GM11168 (cell line): ENCODE results near the gene SPOCK2.
"Not testable (repeated sequence)": the region's sequence is repeated elsewhere in the genome, so short reads cannot be mapped to it uniquely, and the experiment has no call there.

ENCODE experiments used
- in situ Hi-C: fragments of 300-500 bp; cut with MboI; formaldehyde crosslinking; loops from one replicate; pipeline ENCODE4 v1.12.0; 2022; ENCODE audit warnings: low sequenced_read_pairs; ENCODE audit not compliant: unreplicated experiment

The SPOCK2 gene, protein sequence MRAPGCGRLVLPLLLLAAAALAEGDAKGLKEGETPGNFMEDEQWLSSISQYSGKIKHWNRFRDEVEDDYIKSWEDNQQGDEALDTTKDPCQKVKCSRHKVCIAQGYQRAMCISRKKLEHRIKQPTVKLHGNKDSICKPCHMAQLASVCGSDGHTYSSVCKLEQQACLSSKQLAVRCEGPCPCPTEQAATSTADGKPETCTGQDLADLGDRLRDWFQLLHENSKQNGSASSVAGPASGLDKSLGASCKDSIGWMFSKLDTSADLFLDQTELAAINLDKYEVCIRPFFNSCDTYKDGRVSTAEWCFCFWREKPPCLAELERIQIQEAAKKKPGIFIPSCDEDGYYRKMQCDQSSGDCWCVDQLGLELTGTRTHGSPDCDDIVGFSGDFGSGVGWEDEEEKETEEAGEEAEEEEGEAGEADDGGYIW

DNA sequence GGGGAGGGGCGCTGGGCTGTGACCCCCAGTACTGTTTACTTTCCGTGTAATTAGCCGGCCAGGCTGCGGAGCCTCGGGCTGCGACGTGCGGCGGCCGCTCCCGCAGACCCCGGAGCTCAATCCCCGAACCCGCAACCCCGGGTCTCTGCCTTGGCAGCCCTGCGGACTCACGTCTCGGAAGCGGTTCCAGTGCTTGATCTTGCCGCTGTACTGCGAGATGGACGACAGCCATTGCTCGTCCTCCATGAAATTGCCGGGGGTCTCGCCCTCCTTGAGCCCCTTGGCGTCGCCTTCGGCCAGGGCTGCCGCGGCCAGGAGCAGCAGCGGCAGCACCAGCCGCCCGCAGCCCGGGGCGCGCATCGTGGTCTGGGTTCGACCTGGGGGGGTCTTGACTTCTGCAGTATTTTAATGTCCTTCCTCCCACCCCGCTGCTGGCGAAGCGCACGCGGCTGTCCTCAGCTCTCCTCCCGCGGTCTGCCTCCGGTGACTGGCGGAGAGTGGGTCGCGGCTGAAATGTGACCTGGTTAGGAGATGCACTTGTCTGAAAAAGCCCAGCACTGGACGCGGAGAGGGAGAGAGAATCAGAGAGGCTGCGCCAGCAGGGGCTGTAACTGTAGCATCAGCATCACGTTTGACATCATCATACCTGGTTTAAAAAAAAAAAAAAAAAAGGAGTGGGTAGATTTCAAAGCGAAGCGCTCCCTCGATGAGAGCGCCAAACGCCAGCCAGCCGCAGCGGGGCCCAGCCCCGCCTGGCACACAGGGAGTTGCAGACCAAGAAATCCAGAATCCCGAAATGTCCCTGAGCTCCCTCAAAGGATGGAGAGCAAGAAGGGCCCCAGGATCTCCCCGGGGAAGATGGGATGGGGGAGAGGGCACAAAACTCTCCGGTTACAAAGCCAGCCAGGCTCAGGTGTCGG is at the start of gene SPOCK2:
TSS of gene SPOCK2 (minus strand) at position 583 of the 920 bp plus-strand sequence. CDS start at position 360, 223 bp downstream.
- in situ Hi-C loops = no loop called here

DNA sequence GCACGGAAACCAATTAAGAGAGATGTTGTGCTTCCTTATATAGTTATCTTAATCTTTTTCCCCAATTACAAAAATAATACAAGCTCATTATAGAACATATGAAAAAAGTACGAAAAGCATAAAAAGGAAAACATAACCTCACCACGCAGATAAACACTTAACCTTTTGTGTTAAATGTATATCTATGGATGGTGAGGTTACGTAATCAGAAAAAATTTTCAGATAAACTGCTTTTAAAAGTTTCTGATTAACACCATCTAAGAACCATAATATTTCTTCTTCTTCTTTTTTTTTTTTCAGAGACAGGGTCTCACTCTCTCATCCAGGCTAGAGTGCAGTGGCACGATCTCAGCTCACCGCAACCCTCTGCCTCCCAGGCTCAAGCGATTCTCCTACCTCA is 49.2 kb upstream of the SPOCK2 start:
- in situ Hi-C loops = no loop called here

DNA sequence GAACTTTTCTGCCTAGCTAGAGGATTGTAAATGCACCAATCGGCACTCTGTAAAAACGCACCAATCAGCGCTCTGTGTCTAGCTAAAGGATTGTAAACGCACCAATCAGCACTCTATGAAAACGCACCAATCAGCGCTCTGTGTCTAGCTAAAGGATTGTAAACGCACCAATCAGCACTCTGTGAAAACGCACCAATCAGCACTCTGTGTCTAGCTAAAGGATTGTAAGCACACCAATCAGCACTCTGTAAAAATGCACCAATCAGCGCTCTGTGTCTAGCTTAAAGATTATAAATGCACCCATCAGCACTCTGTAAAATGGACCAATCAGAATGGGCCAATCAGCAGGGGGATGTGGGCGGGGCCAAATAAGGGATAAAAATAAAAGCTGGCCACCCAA is 47.9 kb upstream of the SPOCK2 start:
- in situ Hi-C loops = not testable (repeated sequence)

DNA sequence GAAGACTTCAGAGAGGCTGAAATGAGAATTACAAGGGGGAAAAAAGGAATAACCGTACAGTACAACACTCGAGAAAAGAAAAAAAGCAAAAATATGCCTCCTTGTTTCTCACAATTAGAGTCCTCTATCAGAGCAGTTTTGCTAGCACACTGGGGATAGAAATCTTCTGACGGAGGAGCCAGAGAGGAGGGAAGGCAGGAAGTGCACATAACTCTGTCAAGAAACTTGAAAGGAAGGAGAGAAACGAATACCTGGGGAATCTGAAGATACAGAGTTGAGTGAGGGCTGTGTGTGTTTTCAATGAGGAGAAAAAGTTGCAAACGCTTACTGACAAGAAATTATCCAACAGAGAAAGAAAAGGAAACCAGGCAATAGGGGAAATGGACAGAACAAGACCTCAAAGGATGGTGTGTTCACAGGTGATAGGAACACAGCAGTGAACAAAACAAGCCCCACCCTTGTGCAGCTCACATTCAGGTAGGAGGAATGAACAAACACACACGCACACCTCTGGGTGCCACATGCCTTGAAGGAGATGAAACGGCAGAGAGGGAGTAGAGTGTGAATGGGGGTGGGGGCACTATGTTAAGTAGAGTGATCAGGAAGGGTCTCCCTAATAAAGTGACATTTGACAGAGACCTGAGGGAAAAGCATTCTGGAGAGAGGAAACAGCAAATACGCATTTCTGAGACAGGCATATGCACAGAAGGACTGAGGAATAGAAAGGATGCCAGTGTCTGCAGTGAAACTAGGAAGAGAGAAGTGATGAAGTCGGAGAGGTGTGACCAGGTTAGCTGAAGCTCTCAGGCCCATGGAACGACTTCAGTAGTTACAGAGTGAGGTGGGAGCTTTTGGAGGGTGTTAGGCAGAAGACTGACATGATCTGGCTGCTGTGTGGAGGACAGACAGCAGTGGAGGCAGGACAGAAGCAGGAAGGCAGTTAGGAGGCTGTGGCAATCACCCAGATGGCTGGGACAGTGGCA is 46.7 kb upstream of the SPOCK2 start:
- in situ Hi-C loops = no loop called here

DNA sequence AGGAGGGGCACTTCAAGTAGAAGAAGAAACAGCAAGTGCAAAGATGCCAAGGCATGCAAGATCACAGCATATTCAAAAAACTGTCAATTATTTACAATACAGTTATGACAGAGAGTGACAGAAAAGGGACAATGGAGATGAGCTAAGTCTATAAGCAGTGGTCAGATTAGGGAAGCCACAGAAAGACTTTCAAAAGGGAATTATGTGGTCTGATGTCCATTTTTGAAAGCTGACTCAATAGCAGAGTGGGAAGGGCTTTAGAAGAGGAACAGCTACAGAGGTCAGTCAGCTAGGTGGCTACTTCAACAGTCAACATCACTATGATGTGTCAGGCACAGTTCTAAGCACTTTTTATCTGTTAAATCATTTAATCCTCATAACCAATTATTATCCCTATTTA is 45.2 kb upstream of the SPOCK2 start:
- in situ Hi-C loops = no loop called here

DNA sequence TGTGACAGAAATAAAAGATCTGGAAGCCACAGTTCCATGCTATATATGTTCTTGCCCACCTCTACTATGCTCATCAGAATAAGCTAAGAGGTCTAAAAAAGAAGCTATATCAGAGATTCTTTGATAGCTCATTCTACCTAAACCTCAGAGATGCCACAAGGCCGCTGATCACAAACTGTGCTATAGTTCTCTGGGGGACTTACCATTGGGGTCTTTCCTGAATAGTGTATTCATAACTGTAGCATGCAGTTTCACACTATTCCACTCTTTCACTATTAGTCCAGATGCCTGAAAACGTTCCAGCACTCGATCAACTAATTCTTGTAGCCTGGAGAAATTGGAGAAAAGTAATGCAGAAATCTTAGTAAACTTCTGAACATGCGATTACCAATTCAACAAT is 44.5 kb upstream of the SPOCK2 start:
- in situ Hi-C loops = no loop called here

DNA sequence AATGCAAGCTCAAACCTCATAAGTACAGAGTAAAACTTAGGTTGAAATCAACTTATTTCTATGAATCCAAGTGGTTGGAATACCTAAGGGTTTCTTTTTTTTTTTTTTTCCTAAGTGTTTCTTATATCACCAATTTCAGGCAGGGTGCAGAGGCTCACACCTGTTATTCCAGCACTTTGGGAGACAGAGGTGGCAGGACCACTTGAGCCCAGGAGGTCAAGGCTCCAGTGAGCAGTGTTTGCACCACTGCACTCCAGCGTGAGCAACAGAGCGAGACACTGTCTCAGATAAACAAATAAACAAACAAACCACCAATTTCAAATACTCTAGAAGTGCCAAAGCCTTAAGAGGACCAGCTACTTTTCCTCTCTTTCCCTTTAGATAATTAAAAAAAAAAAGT is 39.2 kb upstream of the SPOCK2 start:
- in situ Hi-C loops = no loop called here

DNA sequence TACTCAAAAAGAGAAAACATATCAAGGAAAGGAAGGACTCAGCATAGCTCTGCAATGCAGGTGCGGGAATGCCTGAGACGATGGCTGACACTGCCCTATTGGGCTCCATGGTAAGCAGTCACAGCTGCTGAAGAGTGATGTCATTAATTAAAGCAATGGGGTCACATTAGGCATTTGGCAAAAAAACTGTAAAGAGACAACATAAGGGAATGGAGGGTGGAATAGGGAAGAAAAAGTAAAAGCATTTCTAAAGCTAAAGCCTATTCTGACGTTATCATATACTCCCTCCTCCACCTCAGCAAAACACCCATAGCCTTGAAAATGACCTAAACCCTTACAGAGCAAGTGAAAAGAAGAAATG is 38.5 kb upstream of the SPOCK2 start:
- in situ Hi-C loops = no loop called here

DNA sequence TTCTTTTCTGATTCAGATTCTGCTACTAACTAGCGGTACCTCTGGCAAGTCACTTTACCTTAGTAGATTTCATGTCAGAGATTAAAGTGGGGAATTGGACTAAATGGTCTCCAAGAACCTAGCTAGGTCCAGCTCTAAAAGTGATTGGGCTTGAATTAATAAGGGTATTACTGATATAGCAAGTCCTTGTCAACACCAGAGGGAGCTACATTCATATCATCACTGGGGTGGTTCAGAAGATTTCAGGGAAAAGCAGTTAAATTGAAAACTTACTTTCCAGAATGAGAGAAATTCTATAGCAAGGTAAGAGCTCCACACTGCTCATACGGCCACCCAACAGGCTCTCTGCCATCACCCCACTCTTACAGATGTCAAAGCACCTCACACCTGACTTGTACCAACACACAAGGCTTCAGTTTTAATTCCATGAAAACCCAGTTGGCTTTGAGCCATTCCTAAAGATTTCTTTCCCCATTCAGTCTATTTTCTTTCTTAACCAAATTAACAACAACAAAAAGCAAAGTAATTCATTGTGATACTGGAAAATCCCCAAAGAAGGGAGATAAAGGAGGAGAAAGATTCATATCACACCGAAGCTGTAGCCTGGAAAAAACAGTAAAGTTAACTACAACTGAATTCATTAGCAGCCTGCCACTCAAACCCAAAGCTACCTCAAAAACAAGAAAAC is 38.0 kb upstream of the SPOCK2 start:
- in situ Hi-C loops = no loop called here

DNA sequence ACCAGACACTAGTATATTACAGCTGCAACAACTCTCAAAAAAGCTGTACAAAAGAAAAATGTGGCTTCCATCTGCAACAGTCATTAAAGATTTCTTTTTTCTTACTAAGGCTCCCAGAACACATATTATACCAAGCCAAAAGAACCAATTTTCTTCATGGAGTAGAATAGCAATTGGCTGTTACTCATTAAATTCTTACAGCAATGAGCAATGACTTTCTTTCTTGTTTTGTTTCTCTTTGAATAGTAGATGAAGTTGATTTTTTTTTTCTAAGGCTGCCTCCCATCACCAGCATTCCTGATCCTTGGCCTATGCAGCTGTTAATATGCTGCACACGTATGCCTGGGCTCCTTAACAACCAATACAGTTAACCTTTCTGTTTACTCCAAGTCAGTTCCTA is 36.6 kb upstream of the SPOCK2 start:
- in situ Hi-C loops = loop anchor here (25.0 kb wide), 1 partner anchor 212 kb away; no protein-coding TSS in a partner anchor

DNA sequence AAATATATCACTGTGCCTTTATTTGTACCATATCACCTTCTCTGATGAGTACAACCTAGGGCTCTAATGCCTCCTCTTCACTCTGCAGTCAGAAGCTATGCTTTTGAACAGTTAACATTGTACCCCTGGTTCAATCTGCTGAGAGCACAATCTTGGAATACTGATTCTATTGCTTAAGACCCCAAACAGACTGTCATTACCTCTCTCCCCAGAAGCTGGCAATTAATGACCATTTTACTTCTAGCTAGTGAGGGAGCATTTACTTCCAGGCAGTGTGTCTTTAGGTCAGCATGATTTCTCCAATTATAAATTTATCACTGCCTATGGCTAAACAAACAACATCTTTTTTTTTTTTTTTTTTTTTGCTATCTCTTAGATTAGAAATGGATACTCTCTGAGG is 36.0 kb upstream of the SPOCK2 start:
- in situ Hi-C loops = loop anchor here (25.0 kb wide), 1 partner anchor 213 kb away; no protein-coding TSS in a partner anchor

DNA sequence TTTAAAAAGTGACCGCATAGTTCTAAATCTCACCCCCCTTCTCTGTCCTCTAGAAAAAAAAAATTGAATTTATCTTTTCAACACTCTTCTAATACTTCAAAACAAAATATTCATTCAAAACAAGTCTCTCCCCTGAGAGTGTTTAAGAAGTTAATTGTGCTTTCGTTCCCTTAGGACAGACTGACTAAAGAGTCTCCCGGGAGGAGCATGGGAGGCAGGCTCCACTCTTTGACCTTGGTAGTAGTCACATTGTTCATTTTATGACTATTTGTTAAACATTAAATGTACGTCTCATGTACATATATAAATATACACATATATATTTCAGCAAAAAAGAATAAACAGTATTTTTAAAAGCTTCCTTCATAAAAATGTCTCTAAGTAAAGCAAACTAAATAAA is 35.3 kb upstream of the SPOCK2 start:
- in situ Hi-C loops = loop anchor here (25.0 kb wide), 1 partner anchor 214 kb away; no protein-coding TSS in a partner anchor

DNA sequence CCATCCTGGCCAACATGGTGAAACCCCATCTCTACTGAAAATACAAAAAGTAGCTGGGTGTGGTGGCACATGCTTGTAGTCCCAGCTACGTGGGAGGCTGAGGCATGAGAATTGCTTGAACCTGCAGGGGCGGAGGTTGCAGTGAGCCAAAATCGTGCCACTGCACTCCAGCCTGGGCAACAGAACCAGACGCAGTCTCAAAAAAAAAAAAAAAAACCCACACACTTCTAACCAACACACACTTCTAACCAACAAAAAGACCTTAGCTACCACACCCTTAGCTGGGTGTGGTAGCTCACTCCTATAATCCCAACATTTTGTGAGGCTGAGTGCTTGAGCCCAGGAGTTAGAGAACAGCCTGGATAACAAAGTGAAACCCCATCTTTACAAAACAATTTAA is 33.9 kb upstream of the SPOCK2 start:
- in situ Hi-C loops = loop anchor here (25.0 kb wide), 1 partner anchor 215 kb away; no protein-coding TSS in a partner anchor

DNA sequence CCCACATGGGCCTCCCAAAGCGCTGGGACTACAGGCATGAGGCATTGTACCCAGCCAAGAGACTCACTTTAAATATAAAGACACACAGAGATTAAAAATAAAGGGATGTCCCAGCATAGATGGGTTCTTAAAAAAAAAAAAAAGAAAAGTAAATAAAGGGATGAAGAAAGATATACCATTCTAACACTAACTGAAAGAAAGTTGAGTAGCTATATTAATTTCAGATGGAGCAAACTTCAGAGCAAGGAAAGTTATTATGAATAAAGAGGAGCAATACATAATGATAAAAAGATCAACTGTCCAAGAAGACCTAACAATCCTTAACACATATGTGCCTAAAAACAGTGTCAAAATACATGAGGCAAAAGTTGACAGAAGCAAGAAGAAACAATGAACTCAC is 33.0 kb upstream of the SPOCK2 start:
- in situ Hi-C loops = loop anchor here (25.0 kb wide), 1 partner anchor 216 kb away; no protein-coding TSS in a partner anchor

DNA sequence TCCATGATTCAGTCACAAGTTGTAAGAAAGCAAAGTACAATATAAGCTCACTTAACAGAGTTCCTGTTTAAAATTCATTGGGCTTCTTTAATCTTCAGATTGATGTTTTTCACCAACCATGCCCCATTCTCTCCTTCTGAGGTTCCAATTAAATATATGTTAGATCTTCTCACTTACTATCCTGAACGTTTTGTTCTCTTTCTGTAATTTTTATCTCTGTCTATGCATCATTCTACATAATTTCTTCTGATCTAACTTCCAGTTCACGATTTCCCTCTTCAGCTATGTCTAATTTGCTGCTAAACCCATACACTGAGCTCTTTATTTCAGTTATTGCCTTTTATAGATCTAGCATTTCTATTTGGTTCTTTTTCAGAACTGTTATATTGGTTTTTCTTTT is 28.0 kb upstream of the SPOCK2 start:
- in situ Hi-C loops = loop anchor here (25.0 kb wide), 1 partner anchor 221 kb away; no protein-coding TSS in a partner anchor

DNA sequence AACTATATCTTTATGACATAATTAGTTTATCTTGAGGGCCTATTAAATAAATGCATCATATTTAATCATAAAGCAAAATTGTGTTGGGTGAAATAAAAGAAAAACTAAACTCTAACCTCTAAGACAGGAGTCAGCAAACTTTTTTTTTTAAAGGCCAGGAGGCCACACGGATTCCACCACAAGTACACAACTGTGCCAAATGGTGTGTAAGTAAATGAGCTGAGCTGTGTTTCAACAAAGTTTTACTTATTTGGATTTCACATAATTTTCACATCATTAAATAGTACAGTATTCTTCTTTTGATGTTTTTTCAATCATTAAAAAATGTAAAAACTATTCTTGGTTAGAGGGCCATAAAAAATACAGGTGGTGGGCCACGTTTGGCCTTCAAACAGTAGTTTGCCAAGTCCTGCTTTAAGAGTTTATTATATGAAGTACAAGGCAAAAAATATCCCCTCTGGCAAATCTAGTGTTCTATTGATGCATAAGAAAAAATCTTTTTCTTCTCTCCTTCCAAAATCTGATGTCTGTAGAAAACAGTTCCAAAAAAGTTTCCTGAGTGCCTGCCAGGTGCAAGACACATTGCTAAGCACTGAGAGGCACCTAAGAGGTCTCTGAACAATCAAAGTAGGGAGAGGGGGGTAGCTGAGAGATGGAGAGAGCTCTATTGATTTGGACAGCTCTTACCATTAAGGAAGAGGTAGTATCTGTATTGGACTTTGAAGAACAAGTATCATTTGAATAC is 26.5 kb upstream of the SPOCK2 start:
- in situ Hi-C loops = loop anchor here (25.0 kb wide), 1 partner anchor 222 kb away; no protein-coding TSS in a partner anchor

DNA sequence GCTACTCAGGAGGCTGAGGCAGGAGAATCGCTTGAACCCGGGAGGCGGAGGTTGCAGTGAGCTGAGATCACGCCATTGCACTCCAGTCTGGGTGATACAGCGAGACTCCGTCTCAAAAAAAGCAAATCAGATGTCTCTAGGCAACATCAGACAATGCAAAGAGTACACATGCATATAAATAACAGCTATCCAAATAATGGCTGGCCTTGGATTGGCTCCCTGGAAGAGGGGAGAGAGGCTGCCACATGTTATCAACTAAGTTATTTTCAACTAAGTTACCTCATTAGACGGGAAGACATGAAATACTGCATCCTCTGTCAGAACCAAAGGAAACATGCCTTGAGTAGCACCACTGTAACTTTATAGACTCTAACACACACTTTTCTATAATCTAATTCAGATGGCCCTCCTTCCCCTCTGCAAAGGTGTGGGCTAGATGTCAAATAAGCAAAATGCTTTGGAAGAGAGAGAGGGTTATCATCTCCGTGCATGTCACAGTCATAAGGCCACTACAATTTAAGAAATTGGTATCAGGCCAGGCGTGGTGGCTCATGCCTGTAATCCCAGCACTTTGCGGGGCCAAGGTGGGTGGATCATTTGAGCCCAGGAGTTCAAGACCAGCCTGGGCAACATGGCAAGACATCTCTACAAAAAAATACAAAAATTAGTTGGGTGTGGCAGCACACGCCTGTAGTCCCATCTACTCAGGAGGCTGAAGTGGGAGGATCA is 22.5 kb upstream of the SPOCK2 start:
- in situ Hi-C loops = loop anchor here (25.0 kb wide), 1 partner anchor 226 kb away; no protein-coding TSS in a partner anchor
